MCF 10A (cell line): ENCODE data around the gene PHF23. TPM values are rescaled to one million over a fixed set of nuclear protein-coding genes. Genes with fewer than 3 reads are reported as not detected.
A peak's percentile ranks its signal among the peaks of the same experiment; 100 is the strongest.

ENCODE experiments used
- BruUV-seq: library from RNA; stranded (reverse); fragments of 400-500 nt; replicated peaks from 2 replicates; lab custom pipeline; 2021; lab: Mats Ljungman, UMichigan
- CTCF ChIA-PET: fragments of 300-600 bp; sonication (Branson Sonifier 250); formaldehyde crosslinking; extraction: SDS; loops from one replicate; lab custom pipeline; 2021; ENCODE audit warnings: antibody characterized with exemption, inconsistent platforms; lab: Yijun Ruan, JAX
- POLR2A ChIA-PET: fragments of 300-600, 350-650 bp; sonication (Branson Sonifier 250); formaldehyde crosslinking; extraction: SDS; loops from one replicate; lab custom pipeline; 2020; ENCODE audit warnings: antibody characterized with exemption, inconsistent platforms; lab: Yijun Ruan, JAX
- DNase-seq: peaks from one replicate; pipeline ENCODE4 v3.0.0-alpha.2; 2018; ENCODE audit not compliant: unreplicated experiment
- H3K27ac Mint-ChIP-seq: one replicate; pipeline ENCODE4 v1.8.0; 2022; ENCODE audit warnings: mild to moderate bottlenecking, low read depth, mixed read lengths; ENCODE audit not compliant: unreplicated experiment
- H3K27me3 Mint-ChIP-seq: one replicate; pipeline ENCODE4 v1.8.0; 2022; ENCODE audit warnings: mixed read lengths; ENCODE audit not compliant: insufficient read depth, unreplicated experiment
- H3K36me3 Mint-ChIP-seq: one replicate; pipeline ENCODE4 v1.8.0; 2022; ENCODE audit warnings: mild to moderate bottlenecking, moderate library complexity, mixed read lengths; ENCODE audit not compliant: insufficient read depth, unreplicated experiment
- H3K4me1 Mint-ChIP-seq: one replicate; pipeline ENCODE4 v1.8.0; 2022; ENCODE audit warnings: mixed read lengths; ENCODE audit not compliant: insufficient read depth, unreplicated experiment
- H3K4me3 Mint-ChIP-seq: one replicate; pipeline ENCODE4 v1.8.0; 2022; ENCODE audit warnings: mild to moderate bottlenecking, moderate library complexity, mixed read lengths; ENCODE audit not compliant: unreplicated experiment
- H3K9me3 Mint-ChIP-seq: one replicate; pipeline ENCODE4 v1.8.0; 2022; ENCODE audit warnings: mixed read lengths; ENCODE audit not compliant: unreplicated experiment
- CTCF ChIP-seq: fragments of 200-600 bp; IDR thresholded peaks from one replicate; pipeline ENCODE4 v1.8.0; 2022; ENCODE audit warnings: antibody characterized with exemption, mild to moderate bottlenecking; ENCODE audit not compliant: unreplicated experiment
- intact Hi-C: fragments of 100-400 bp; cut with micrococcal nuclease; formaldehyde crosslinking; loops from 2 replicates; pipeline ENCODE4 v1.14.1; 2022
- total RNA-seq: library from RNA; stranded (reverse); gene quantifications from 2 replicates; pipeline ENCODE4 v1.2.3, GENCODE V29; 2022

PHF23 gene
- total RNA-seq, 1 experiment from 2014 or later, result 41.8 TPM

GRCh38 chr17:7241783-7242716 lies 2.8 kb upstream of the PHF23 start, which contains the start of gene GABARAP:
TSS of gene GABARAP (minus strand) at chr17:7242449. CDS start at chr17:7242330, 119 bp downstream.
- peak within 1 kb of the TSS; percentile 99 for H3K27ac Mint-ChIP-seq
- H3K36me3 Mint-ChIP-seq, result peaks cover 90% of the 10 kb centered on the region
- BruUV-seq, result TSS peak; percentile 93
- H3K9me3 Mint-ChIP-seq, result no peaks in the 10 kb centered on the region
- ChIA-PET POLR2A (interaction anchor here (0.6 to 14.3 kb wide), 33 partner anchors 8 to 915 kb away, joined by 3 to 278 read pairs (median 4); partner anchors contain the start of genes ACADVL, CD68, CTDNEP1 and DLG4), CTCF (interaction anchor here (0.8 to 1.9 kb wide), 4 partner anchors 8 to 446 kb away, joined by 3 to 9 read pairs (median 4); partner anchors contain the start of gene TP53)
- H3K4me1 Mint-ChIP-seq, result peaks cover 30% of the 10 kb centered on the region
- intact Hi-C loops, result no loop called here
- no peaks in the 10 kb centered on the region for H3K27me3 Mint-ChIP-seq
- TF ChIP-seq CTCF, result no peak
- peak within 1 kb of the TSS; percentile 100 for H3K4me3 Mint-ChIP-seq
- DNase-seq, result peak; percentile 89

GRCh38 chr17:7241090-7241733 lies 2.0 kb upstream of the PHF23 start:
- ChIA-PET POLR2A (interaction anchor here (0.6 to 14.3 kb wide), 16 partner anchors 7 to 446 kb away, joined by 3 to 278 read pairs (median 12); partner anchors contain the start of genes ACADVL, CTDNEP1, DLG4 and DVL2), CTCF (interaction anchor here (0.7 to 1.9 kb wide), 6 partner anchors 9 to 447 kb away, joined by 3 to 9 read pairs (median 3); partner anchors contain the start of gene TP53)
- no peaks in the 10 kb centered on the region for H3K9me3 Mint-ChIP-seq
- H3K4me3 Mint-ChIP-seq, result peak overlapping the region; percentile 100
- H3K36me3 Mint-ChIP-seq, result peaks cover 90% of the 10 kb centered on the region
- DNase-seq, result no peak
- no peaks in the 10 kb centered on the region for H3K27me3 Mint-ChIP-seq
- peaks cover 38% of the 10 kb centered on the region for H3K4me1 Mint-ChIP-seq
- no peak for TF ChIP-seq CTCF
- peak overlapping the region; percentile 99 for H3K27ac Mint-ChIP-seq
- intact Hi-C loops, result no loop called here
- no TSS peak for BruUV-seq

GRCh38 chr17:7240375-7240774 lies 1.1 kb upstream of the PHF23 start:
- TF ChIP-seq CTCF, result no peak
- POLR2A ChIA-PET, result interaction anchor here (0.7 to 14.3 kb wide), 10 partner anchors 9 to 447 kb away, joined by 3 to 278 read pairs (median 8); partner anchors contain the start of genes ACADVL, CTDNEP1, DLG4 and ELP5
- intact Hi-C loops, result no loop called here
- peaks cover 89% of the 10 kb centered on the region for H3K36me3 Mint-ChIP-seq
- peaks cover 46% of the 10 kb centered on the region for H3K4me1 Mint-ChIP-seq
- peak overlapping the region; percentile 100 for H3K4me3 Mint-ChIP-seq
- H3K27me3 Mint-ChIP-seq, result no peaks in the 10 kb centered on the region
- BruUV-seq, result TSS peak; percentile 62
- H3K9me3 Mint-ChIP-seq, result no peaks in the 10 kb centered on the region
- H3K27ac Mint-ChIP-seq, result no peak overlapping the region
- CTCF ChIA-PET, result interaction anchor here (1.7 kb wide), 1 partner anchor 9 kb away, joined by 4 read pairs; no protein-coding TSS in a partner anchor
- no peak for DNase-seq
